Subcutaneous adipose tissue (tissue), 4 donors: ENCODE results near the gene FAM53B. TPM values are rescaled to one million over a fixed set of nuclear protein-coding genes. Genes with fewer than 3 reads are reported as not detected.

Experiments
- total RNA-seq, 4 donors: library from RNA; depleted of rRNA; stranded (reverse); fragments of >200 nt; gene quantifications; one replicate each; pipeline ENCODE4 v1.1.0, GENCODE V29; 2016
- TF ChIP-seq, protein P1 (sequence below): fragments of 450-650 bp; IDR thresholded peaks from one replicate; pipeline ENCODE4 v1.5.1; 2016; ENCODE audit warnings: low read depth, mild to moderate bottlenecking, control low read depth, antibody characterized with exemption, moderate library complexity

The FAM53B gene
- total RNA-seq, 4 donors from 2014 or later, result 13.5 to 39.2 (median 29.5) TPM

DNA sequence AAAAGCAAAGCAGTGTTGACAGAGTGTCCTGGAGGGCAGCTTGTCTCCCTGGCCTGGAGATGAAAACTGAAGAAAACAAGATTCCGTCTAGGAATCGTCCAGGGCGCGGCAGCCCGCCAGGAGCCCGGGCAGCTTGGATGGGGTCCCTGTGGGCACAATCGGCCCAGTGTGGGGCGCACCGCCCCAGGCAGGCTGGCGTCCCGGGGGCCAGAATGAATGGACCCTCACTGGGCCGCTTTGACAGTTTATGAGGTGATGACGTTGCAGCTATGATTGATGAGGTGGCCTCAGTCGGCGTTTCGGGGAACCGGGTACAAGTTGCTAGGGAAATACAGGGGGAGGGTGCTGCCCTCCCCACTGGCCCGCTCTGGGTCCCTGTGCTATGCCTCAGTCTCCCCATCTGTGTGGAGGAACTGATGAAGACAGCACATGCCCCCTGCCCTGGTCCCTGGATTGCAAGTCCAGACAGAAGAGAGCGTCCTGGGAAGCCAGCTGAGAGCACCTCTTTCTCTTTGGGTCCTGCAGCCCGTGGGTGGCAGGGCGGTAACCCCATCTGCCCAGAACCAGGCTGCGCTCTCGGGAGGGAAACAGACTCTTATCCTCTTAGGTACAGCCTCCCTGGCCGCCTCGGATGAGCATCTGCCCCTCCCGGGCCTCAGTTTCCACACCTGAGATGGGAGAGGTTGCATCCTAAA lies 151.3 kb downstream of the FAM53B start:
- TF ChIP-seq, protein P1, sequence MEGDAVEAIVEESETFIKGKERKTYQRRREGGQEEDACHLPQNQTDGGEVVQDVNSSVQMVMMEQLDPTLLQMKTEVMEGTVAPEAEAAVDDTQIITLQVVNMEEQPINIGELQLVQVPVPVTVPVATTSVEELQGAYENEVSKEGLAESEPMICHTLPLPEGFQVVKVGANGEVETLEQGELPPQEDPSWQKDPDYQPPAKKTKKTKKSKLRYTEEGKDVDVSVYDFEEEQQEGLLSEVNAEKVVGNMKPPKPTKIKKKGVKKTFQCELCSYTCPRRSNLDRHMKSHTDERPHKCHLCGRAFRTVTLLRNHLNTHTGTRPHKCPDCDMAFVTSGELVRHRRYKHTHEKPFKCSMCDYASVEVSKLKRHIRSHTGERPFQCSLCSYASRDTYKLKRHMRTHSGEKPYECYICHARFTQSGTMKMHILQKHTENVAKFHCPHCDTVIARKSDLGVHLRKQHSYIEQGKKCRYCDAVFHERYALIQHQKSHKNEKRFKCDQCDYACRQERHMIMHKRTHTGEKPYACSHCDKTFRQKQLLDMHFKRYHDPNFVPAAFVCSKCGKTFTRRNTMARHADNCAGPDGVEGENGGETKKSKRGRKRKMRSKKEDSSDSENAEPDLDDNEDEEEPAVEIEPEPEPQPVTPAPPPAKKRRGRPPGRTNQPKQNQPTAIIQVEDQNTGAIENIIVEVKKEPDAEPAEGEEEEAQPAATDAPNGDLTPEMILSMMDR, result no peak

DNA sequence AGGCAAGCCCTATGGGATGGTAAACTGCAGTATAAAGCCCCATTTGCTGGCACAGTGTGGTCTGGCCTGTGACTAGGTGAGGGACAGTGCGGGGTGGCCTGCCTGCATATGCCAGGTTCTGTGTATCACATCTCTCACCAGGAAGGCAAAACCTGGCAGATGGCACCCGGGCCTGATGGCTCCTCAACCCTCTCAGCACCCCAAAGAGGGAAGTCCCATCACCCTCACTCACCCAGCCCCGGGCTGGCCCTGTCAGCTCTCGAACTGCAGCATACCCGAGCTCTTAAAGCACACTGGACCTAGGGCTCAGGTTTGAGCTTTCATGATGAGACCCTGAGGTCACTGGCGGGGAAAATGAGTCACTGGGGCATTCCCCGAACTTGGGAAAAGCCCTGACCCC lies 152.1 kb downstream of the FAM53B start:
- TF ChIP-seq, protein P1, result no peak

DNA sequence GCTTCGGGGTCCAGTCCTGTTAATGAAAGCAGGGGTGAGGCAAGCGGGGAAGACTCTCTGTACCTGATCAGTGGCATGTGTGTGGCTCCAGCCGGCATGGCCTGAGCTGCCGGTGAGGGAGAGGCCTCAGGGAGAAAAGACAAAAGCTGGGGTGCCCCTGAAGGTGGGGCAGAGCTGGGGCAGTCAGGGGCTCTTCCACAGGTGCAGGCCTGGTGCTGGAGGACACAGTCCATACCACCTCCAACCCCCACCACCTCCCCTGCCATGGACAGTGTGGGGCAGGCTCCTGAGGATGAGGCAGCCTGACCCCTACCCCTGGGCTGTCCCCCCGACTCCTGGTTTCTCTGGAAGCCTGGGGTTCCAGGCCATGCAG lies 153.1 kb downstream of the FAM53B start:
- TF ChIP-seq, protein P1, result no peak

DNA sequence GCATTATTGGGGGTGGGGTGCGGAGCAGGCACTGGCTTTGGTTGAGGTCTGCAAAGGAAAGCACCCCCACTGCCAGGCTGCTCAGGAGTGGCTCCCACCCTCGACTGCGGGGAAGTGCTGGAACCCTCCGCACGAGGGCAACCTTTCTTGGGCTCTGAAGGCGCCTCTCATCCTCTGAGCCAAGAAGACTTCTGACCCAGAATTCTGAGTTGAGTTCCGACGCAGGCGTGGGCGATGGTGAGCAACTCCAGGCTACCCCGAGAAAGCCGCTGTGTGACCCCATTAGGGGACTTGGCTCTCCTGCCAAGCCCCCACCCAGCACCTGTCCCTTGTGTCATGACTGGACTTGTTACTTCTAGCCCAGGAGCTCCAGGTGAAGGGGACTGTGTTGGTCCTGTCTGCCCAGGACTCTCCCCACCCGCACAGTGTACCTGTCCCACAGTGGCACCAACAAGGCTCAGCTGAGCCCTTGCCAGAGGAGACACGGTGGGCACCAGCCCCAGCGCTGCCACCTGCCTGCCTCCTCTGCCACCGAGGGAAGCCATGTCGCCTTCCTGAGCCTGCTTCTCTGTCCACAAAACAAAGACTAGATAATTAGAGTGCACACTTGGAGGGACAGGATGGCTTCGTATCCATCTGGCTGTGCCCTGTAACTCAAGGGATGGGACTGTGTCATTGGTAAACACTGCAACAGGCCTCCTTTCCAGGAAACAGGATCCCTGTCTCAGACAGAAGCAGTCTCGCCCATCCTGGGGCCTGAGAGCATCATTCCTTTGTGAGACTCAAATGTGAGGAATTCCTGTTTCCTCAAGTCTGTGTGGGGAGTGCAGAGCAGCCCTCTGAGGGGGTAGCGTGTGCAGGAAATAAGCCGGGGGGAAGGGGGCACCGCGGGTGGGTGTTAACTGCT lies 153.7 kb downstream of the FAM53B start:
- TF ChIP-seq, protein P1, result no peak

DNA sequence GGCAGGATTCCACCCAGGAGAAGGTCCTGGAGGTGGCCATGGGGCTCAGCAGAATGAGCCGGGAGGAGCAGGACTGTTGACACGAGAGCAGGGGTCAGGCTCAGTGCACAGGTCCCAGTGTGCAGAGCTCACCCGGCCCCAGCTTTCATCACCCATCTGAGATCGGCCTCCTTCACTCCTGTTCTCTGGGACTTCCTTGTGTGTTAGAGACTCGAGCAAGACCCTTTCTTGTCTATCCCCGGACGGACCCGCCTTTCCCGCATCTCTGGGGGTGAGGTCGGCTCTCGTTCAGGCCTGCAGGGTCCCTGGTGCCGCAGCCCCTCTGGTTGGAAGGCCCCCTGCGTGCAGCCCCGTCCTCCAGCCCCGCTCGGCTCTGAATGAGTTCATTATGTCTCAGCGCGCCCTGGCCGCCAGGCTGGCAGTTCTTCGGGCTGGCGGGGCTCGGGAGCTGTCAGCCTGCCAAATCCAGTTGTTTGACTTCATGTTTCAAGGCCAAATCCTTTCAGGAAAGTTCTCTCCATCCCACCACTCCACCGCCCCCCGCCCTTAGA lies 154.6 kb downstream of the FAM53B start:
- TF ChIP-seq, protein P1, result no peak

DNA sequence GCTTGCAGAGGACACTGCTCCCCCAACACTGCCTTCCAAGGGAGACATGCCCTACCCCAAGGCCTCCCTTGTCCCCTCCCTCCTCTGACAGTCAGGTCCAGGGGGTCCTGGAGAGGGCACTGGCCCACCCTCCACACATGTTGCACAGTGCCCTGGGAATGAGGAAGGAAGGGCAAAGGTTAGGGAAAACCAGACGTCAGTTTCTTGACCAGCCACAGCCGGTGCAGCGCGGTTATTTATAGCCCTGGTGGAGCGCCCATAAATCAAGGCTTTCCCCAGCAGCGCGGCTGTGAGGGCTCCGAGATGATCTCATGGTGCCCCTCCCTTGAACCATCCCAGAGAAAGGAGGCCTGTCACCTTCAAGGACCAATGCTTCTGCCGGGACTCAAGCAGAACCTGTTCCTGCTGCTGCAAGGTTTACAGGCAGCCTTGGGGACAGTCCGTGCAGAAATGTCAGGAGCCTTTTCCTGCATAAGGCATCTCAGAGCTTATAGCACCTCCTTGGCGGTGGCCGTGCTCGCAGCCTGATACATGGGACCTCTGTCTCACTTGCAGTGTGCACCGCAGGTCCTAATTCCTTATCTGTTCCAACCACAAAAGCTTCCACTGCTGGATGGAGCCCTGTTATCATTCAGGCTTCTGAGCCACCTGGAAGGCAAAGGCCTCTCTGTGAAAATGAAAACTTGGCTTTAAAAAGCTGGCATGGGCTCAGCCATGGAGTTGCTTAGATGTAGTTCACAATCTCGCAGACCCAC lies 155.3 kb downstream of the FAM53B start:
- TF ChIP-seq, protein P1, result no peak
